ENCODE results near the gene TMC7. TPM values are rescaled to one million over a fixed set of nuclear protein-coding genes. Genes with fewer than 3 reads are reported as not detected.

TMC7 gene
- total RNA-seq (2011; cell fraction: chromatin; rRNA removed; ENCODE audit: low replicate concordance), result 7.4 and 8.2 TPM in 2 replicates
- 4.1 and 5.3 TPM in 2 replicates for total RNA-seq (2011; cell fraction: nucleolus; rRNA removed)
- total RNA-seq (2011; cell fraction: nucleoplasm; rRNA removed), result 5.4 and 7.0 TPM in 2 replicates
- 0.77 and 2.0 TPM in 2 replicates for total RNA-seq (2014; rRNA removed)
- total RNA-seq (2014; rRNA removed; fragmentation: Illumina TruSeq; extraction: Trizol), result 1.7 and 1.9 TPM in 2 replicates
- total RNA-seq (2015; rRNA removed; fragmentation: Illumina TruSeq; extraction: Trizol), result 0.57 and 0.76 TPM in 2 replicates
- total RNA-seq (2021), result 1.5 TPM in 2 replicates
- polyA plus RNA-seq (2011; rRNA removed), result 0.85 and 1.8 TPM in 2 replicates
- 1.0 and 1.3 TPM in 2 replicates for polyA plus RNA-seq (2011; cell fraction: cytosol; rRNA removed)
- polyA plus RNA-seq (2011; cell fraction: nucleus; rRNA removed), result 1.3 and 2.3 TPM in 2 replicates
- 0.94 and 1.9 TPM in 2 replicates for polyA plus RNA-seq (2012)
- polyA plus RNA-seq (2014; fragmentation: Illumina TruSeq; extraction: Trizol), result 1.8 and 2.0 TPM in 2 replicates
- polyA plus RNA-seq (2014; fragmentation: Nextera tagmentation; extraction: Ambion mirVana), result under 1 TPM; 0.08 to 0.32 TPM
- polyA plus RNA-seq (2014; rRNA removed), result 1.5 and 1.8 TPM in 2 replicates
- 1.3 and 2.9 TPM in 2 replicates for polyA minus RNA-seq (2011; rRNA and poly(A)+ RNA removed)
- 0.82 and 1.7 TPM in 2 replicates for polyA minus RNA-seq (2011; cell fraction: cytosol; rRNA and poly(A)+ RNA removed)
- polyA minus RNA-seq (2011; cell fraction: nucleus; rRNA and poly(A)+ RNA removed), result 0.89 and 1.3 TPM in 2 replicates
- percentile 45 among the genes with signal in this experiment for Bru-seq, nascent RNA
- percentile 47 among the genes with signal in this experiment for BruChase-seq, experiment 1, labeled RNA remaining after a 2-hour chase
- percentile 46 among the genes with signal in this experiment for BruChase-seq, experiment 2, labeled RNA remaining after a 6-hour chase
- long read RNA-seq, experiment 1, transcript TMC7-201 (16 exons, 3,640 nt), result major isoform, 8 of 17 reads
- long read RNA-seq, experiment 1, partial matches to known transcripts, result 2 of 17 reads
- long read RNA-seq, experiment 1, other reads (novel, unspliced or antisense), result 7 of 17 reads
- long read RNA-seq, experiment 2, partial matches to known transcripts, result 0 of 1 reads
- long read RNA-seq, experiment 2, other reads (novel, unspliced or antisense), result 0 of 1 reads
- long read RNA-seq, experiment 3, result 0 reads

GRCh38 chr16:18983565-18984434, at the start of gene TMC7:
TMC7 (plus strand) TSS chr16:18983934; CDS start chr16:18984064, 130 bp downstream.
- DNase-seq (ENCODE audit: extremely low read depth in 1 of 4, low spot score in 3 of 4), result peak; percentile 87 to 92 (median 90)
- H2AFZ ChIP-seq (ENCODE audit: low read depth, low read length), result peak within 1 kb of the TSS; percentile 92
- peak within 1 kb of the TSS; percentile 64 to 90; a peak in 3 of 4 replicates for H3K9ac ChIP-seq (ENCODE audit: insufficient read depth in 1 of 2, low read depth in 2 of 2, low read length in 2 of 2)
- intact Hi-C loops (cut with micrococcal nuclease) (loop anchor here (2.0 to 5.0 kb wide), 3 partner anchors 89 to 394 kb away; no protein-coding TSS in a partner anchor), in situ Hi-C loops (cut with MboI) (loop anchor here (5.0 to 10.0 kb wide), 2 partner anchors 89 to 391 kb away; no protein-coding TSS in a partner anchor)
- peak; percentile 100 for ATAC-seq
- H4K20me1 ChIP-seq (replicated peaks; ENCODE audit: control insufficient read depth, insufficient read depth, low read length), result no peaks in the 10 kb centered on the region; the same call in 1 of the 2 replicates
- ChIA-PET CTCF (ENCODE audit: low intra/inter-chr PET ratio) (interaction anchor here (0.6 to 2.6 kb wide), 8 partner anchors 86 to 519 kb away, joined by 3 to 13 read pairs (median 4); no protein-coding TSS in a partner anchor), POLR2A (interaction anchor here (0.5 to 1.0 kb wide), 4 partner anchors 9 to 262 kb away, joined by 3 to 6 read pairs (median 4); partner anchors contain the start of gene ARL6IP1)
- WGBS (ENCODE audit: insufficient coverage, low coverage, missing lambda C conversion rate), result 7% methylated on average over 45 of the region's 64 CpGs
- H3K4me2 ChIP-seq (ENCODE audit: insufficient read depth, low read length), result peak within 1 kb of the TSS; percentile 83
- no peaks in the 10 kb centered on the region for H3K9me1 ChIP-seq (ENCODE audit: control insufficient read depth, insufficient read depth, low read length)
- H3K4me1 ChIP-seq (replicated peaks in 1 of 2; ENCODE audit: control insufficient read depth in 2 of 2, insufficient read depth in 2 of 2, low read length in 2 of 2), result peaks cover 0 to 7% of the 10 kb centered on the region in 2 experiments; a peak in 3 of 5 replicates
- peak within 1 kb of the TSS; percentile 73 for H3K4me3 ChIP-seq
- no peaks in the 10 kb centered on the region for H3K36me3 ChIP-seq (ENCODE audit: control insufficient read depth, insufficient read depth, low read length)
- H3K9me3 ChIP-seq (replicated peaks; ENCODE audit: control insufficient read depth, insufficient read depth, low read depth, low read length), result no peaks in the 10 kb centered on the region
- no TSS peak for BruUV-seq (replicated peaks)
- H3K27ac ChIP-seq (ENCODE audit: extremely low read depth, low read depth, low read length), result 0 out of 3 replicates have a peak within 1 kb of the TSS, but pooled peaks have one; percentile 23
- no peaks in the 10 kb centered on the region; a peak in 3 of 5 replicates for H3K27me3 ChIP-seq (ENCODE audit: control insufficient read depth in 2 of 2, insufficient read depth in 2 of 2, low read length in 2 of 2)
- FAIRE-seq, result peak; percentile 84
- H3K79me2 ChIP-seq (ENCODE audit: control insufficient read depth, insufficient read depth, low read length), result no peaks in the 10 kb centered on the region
- TF ChIP-seq TCF7 (IDR thresholded peaks at IDR 0.05; ENCODE audit: borderline replicate concordance) (0 out of 2 replicates have a peak, but pooled peaks have one; percentile 18), CREB1 (IDR thresholded peaks at IDR 0.05) (peak; percentile 52; the same call in 1 of the 2 replicates), CREB1 (CRISPR knock-in tag; IDR thresholded peaks at IDR 0.05) (peak; percentile 78), STAG1 (CRISPR knock-in tag; IDR thresholded peaks at IDR 0.05; ENCODE audit: borderline replicate concordance) (peak; percentile 67; the same call in 1 of the 2 replicates), JUND (IDR thresholded peaks at IDR 0.05; ENCODE audit: borderline replicate concordance, low read depth, low read length) (peak; percentile 72), JUND (tag; IDR thresholded peaks at IDR 0.05; ENCODE audit: borderline replicate concordance, low read depth, low read length) (no peak; the same call in 2 of the 3 replicates), FOXA3 (CRISPR knock-in tag; conservative IDR thresholded peaks at IDR 0.05 in 1 of 2, IDR thresholded peaks at IDR 0.05 in 1 of 2) (no peak), FUS (optimal IDR thresholded peaks at IDR 0.05; ENCODE audit: low read depth, low read length) (peak; percentile 53), ILK (tag; IDR thresholded peaks at IDR 0.05; ENCODE audit: borderline replicate concordance, low read depth) (no peak), RBFOX2 (IDR thresholded peaks at IDR 0.05; ENCODE audit: low read depth, low read length) (peak; percentile 78)
- TF ChIP-seq, protein P1, sequence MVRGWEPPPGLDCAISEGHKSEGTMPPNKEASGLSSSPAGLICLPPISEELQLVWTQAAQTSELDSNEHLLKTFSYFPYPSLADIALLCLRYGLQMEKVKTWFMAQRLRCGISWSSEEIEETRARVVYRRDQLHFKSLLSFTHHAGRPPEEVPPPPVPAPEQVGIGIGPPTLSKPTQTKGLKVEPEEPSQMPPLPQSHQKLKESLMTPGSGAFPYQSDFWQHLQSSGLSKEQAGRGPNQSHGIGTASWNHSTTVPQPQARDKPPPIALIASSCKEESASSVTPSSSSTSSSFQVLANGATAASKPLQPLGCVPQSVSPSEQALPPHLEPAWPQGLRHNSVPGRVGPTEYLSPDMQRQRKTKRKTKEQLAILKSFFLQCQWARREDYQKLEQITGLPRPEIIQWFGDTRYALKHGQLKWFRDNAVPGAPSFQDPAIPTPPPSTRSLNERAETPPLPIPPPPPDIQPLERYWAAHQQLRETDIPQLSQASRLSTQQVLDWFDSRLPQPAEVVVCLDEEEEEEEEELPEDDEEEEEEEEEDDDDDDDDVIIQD (CRISPR knock-in tag; IDR thresholded peaks at IDR 0.05), result no peak
- TF ChIP-seq, protein P2, sequence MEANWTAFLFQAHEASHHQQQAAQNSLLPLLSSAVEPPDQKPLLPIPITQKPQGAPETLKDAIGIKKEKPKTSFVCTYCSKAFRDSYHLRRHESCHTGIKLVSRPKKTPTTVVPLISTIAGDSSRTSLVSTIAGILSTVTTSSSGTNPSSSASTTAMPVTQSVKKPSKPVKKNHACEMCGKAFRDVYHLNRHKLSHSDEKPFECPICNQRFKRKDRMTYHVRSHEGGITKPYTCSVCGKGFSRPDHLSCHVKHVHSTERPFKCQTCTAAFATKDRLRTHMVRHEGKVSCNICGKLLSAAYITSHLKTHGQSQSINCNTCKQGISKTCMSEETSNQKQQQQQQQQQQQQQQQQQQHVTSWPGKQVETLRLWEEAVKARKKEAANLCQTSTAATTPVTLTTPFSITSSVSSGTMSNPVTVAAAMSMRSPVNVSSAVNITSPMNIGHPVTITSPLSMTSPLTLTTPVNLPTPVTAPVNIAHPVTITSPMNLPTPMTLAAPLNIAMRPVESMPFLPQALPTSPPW (CRISPR knock-in tag; IDR thresholded peaks at IDR 0.05), result no peak

Measured in K562 (cell line).